ENCODE results near the gene CD200R1. TPM values are rescaled to one million over a fixed set of nuclear protein-coding genes. Genes with fewer than 3 reads are reported as not detected.

CD200R1 gene
- total RNA-seq, 4 donors from 2014 or later = 1.6 to 3.3 (median 1.7) TPM

GRCh38 chr3:112948346-112948838 lies 26.5 kb downstream of the CD200R1 start:
- TF ChIP-seq POLR2AphosphoS5 (IDR thresholded peaks at IDR 0.05) (no peak), EP300 (IDR thresholded peaks at IDR 0.05) (no peak), CTCF (IDR thresholded peaks at IDR 0.05) (no peak), POLR2A (IDR thresholded peaks at IDR 0.05; ENCODE audit: low read depth) (no peak)
- Histone ChIP-seq H3K4me1 (no peaks in the 10 kb centered on the region), H3K4me3 (no peak overlapping the region), H3K27ac (replicated peaks in 1 of 4) (no peak overlapping the region), H3K36me3 (no peaks in the 10 kb centered on the region), H3K9me3 (no peaks in the 10 kb centered on the region), H3K27me3 (no peaks in the 10 kb centered on the region)
- no peak for DNase-seq (ENCODE audit: extremely low spot score)
- intact Hi-C loops (cut with DNase I) = no loop called here
- 86% methylated on average over 8 of the region's 9 CpGs for WGBS

- Histone ChIP-seq H3K27me3 (no peaks in the 10 kb centered on the region), H3K9me3 (peaks cover 0 to 18% (median 0%) of the 10 kb centered on the region in 4 donors), H3K4me3 (no peak overlapping the region), H3K36me3 (no peaks in the 10 kb centered on the region), H3K27ac (replicated peaks in 1 of 4) (no peak overlapping the region), H3K4me1 (no peaks in the 10 kb centered on the region)
- no peak for DNase-seq (ENCODE audit: extremely low spot score)
- intact Hi-C loops (cut with DNase I) = no loop called here
- 54% methylated on average over 2 of the region's 3 CpGs for WGBS
- TF ChIP-seq POLR2AphosphoS5 (IDR thresholded peaks at IDR 0.05) = no peak
- TF ChIP-seq CTCF (IDR thresholded peaks at IDR 0.05) = no peak
- TF ChIP-seq POLR2A (IDR thresholded peaks at IDR 0.05; ENCODE audit: low read depth) = no peak
- TF ChIP-seq EP300 (IDR thresholded peaks at IDR 0.05) = no peak
These were observed 43.0 kb downstream of the CD200R1 start for GRCh38 chr3:112931736-112932521.

GRCh38 chr3:112930771-112931170 lies 44.1 kb downstream of the CD200R1 start:
- H3K9me3 ChIP-seq = peaks cover 0 to 17% (median 0%) of the 10 kb centered on the region in 4 donors
- WGBS = 96% methylated on average over 3 of the region's 3 CpGs
- DNase-seq (ENCODE audit: extremely low spot score) = no peak
- intact Hi-C loops (cut with DNase I) = no loop called here
- no peaks in the 10 kb centered on the region for H3K27me3 ChIP-seq
- no peaks in the 10 kb centered on the region for H3K4me1 ChIP-seq
- no peak overlapping the region for H3K27ac ChIP-seq (replicated peaks in 1 of 4)
- no peak for TF ChIP-seq POLR2A (IDR thresholded peaks at IDR 0.05; ENCODE audit: low read depth)
- TF ChIP-seq CTCF (IDR thresholded peaks at IDR 0.05) = no peak
- TF ChIP-seq EP300 (IDR thresholded peaks at IDR 0.05) = no peak
- no peak for TF ChIP-seq POLR2AphosphoS5 (IDR thresholded peaks at IDR 0.05)
- H3K4me3 ChIP-seq = no peak overlapping the region
- no peaks in the 10 kb centered on the region for H3K36me3 ChIP-seq

- no peaks in the 10 kb centered on the region for H3K36me3 ChIP-seq
- no peak for TF ChIP-seq POLR2A (IDR thresholded peaks at IDR 0.05; ENCODE audit: low read depth)
- no peak for TF ChIP-seq CTCF (IDR thresholded peaks at IDR 0.05)
- TF ChIP-seq POLR2AphosphoS5 (IDR thresholded peaks at IDR 0.05) = no peak
- TF ChIP-seq EP300 (IDR thresholded peaks at IDR 0.05) = no peak
- no peaks in the 10 kb centered on the region for H3K4me1 ChIP-seq
- H3K4me3 ChIP-seq = no peak overlapping the region
- DNase-seq (ENCODE audit: extremely low spot score) = no peak
- 39% methylated on average over 2 of the region's 2 CpGs for WGBS
- no peaks in the 10 kb centered on the region for H3K9me3 ChIP-seq
- no peaks in the 10 kb centered on the region for H3K27me3 ChIP-seq
- no peak overlapping the region for H3K27ac ChIP-seq (replicated peaks in 1 of 4)
- intact Hi-C loops (cut with DNase I) = no loop called here
These were observed 48.9 kb downstream of the CD200R1 start for GRCh38 chr3:112925969-112926368.

Data from esophagus muscularis mucosa (tissue), 4 donors.